Measurements from ENCODE around the gene IL22RA1.
A peak's percentile ranks its signal among the peaks of the same experiment; 100 is the strongest.

Gene IL22RA1

DNA sequence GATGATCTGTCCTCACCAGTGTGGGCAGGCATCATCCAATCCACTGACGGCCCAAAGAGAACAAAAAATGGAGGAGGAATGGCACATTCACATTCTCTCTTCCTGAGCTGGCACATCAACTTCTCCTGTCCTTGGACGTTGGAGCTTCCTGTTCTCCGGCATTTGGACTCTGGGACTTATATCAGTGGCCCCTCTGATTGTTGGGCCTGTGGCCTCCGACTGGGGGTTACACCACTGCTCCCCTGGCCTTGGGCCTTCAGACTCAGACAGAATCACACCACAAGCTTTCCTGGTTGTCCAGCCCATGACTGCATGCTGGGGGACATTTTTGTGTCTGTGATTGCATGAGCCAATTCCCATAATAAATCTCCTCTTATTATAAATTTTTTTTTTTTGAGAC lies 24.1 kb upstream of the IL22RA1 start:
- no peak for DNase-seq

DNA sequence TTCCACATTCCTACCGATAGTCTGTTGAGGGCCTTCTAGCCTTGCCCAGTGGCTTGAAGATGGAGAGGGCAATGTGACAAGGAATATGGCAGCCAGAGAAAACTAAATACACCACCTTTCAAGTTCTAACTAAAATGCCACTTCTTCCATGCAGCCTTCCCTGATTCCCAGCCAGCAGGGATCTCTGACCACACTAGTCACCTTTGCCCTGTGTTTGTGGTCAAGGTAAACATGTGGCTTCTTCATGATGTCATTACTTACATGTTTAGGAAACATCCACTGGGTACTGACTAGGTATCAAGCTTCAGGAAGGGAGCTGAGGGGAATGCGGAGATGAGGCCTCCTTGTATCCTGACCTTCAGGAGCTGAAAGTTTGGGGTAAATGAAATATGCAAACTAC lies 22.6 kb upstream of the IL22RA1 start:
- no peak for DNase-seq

DNA sequence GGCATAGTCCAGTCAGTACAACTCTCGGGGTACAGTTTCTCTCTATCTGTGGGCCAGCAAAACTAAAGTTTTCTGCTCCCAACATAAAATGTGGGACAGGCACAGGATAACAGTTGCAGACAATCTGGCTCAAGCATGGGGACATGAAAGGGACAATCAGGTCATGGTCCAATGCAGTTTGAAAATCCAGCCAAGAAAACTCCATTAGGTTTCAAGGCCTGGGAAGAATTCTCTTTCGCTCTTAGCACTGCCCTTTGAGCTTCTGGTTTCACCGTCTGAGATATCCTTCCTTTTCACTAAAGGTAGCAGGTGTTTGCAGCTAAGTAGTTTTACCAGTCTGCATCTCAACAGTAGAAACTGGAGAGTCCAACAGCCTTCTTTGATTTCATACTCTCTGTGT lies 21.1 kb upstream of the IL22RA1 start:
- no peak for DNase-seq

DNA sequence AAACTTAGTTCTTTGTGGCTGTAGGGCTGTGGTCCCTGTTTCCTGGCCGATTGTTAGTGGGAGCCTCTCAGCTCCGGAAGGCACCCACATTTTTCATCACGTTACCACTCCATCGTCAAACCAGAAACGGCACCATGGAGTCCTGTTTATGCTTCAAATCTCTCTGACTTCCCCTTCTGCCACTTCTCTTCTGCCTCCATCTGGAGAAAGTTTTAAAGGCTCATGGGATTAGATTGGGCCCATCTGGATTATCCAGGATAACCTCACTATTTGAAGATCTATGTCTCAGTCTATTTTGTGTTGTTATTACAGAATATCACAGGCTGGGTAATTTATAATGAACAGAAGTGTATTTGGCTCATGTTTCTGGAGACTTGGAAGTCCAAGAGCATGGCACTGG lies 19.3 kb upstream of the IL22RA1 start:
- peak in 1 of 2 donors; percentile 12 for DNase-seq

DNA sequence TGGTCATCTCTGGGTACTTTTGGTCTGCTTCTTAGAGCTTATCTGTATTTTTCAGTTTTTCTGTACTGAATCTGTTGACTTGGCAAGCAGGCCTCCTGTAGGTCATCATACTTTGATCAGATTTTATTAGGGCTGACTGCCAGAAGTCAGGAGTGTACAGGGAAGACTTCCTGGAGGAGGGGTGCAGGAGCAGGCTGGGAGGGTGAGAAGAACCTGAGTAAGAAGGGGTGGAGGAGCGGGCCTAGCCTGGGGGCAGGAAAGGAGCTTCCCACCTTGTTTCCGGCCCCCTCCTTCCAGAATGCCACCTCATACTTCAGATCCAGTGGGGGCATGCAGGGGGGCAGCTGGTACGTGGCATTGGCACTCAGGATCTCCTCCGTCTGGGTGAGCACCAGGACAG lies 18.3 kb upstream of the IL22RA1 start:
- no peak for DNase-seq

DNA sequence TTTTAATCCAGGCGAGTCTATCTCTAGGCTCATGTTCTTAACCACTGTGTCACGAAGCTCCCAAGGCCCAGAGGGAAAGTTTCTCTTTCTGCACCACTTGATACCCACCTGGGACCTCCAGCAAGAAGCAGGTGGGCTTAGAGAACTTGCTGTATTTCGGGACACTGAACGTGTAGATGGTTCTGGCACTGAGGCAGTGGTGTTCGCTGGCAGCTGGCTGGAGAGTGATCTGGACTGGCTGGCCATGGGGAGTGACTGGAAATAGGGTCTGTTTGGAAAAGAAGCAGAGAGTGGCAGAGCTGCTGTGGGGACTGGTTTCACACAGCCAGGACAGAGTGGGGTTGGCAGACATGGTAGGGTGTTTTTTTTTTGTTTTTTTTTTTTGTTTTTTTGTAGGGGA lies 16.4 kb upstream of the IL22RA1 start:
- DNase-seq, result no peak

DNA sequence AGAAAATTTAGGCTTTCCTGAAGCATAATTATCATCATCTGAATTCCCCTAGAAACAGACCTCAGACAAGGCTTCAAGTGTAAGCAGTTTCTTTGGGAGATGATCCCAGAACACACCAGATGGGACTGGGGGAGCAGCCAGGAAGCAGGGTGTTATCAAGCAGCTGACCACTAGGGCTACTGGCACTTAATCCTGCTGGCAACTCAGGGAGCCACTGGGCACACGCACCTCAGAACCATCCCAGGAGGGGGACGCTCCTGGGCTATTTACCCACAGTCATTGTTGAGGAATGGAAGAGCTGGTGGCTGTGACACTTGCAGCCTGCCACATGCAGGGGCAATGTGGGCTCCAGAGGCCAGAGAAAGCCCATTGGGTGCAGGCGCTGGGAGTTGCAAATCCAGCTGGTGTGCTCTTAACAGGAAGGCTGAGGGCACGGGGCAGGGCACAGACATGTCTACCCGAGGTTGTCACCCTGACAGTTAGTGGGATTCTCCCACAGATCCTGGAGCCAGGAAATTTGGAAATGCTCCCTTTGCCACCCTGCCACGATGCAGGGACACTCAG lies 15.1 kb upstream of the IL22RA1 start:
- DNase-seq, result no peak

DNA sequence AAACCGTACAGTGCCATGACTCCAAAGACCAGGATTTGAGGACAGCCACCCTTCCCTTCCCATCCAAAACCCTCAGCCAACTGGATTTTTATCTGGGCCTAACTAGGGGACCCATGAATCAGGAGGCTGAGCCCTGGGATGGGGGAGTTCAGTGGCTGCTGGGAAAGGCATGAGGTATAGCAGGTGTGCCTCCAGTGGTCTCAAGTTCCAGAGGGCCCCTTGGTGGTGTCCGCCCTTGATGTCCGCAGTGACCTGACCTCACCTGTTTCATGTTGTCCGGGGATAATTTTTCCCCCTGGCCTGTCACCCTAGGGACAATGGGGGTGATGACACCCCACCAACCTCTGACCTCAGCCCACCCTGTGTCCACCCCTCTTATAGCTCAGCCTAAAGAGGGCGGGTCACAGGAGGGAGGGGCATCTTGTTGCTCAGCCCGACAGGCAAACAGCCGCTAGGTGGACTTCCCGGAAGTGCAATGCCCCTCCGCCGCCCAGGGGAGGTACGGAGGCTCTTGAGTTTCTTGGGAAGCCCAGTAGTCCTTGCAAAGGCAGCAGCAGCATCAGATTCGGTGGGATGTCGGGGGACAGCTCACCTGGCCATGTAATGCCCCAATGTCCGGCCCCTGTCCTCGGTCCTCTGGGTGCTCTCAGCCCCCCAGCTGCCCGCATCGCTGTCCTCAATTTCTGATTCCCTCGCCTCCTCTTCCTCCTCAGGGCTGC lies 13.8 kb upstream of the IL22RA1 start:
- DNase-seq, result no peak

DNA sequence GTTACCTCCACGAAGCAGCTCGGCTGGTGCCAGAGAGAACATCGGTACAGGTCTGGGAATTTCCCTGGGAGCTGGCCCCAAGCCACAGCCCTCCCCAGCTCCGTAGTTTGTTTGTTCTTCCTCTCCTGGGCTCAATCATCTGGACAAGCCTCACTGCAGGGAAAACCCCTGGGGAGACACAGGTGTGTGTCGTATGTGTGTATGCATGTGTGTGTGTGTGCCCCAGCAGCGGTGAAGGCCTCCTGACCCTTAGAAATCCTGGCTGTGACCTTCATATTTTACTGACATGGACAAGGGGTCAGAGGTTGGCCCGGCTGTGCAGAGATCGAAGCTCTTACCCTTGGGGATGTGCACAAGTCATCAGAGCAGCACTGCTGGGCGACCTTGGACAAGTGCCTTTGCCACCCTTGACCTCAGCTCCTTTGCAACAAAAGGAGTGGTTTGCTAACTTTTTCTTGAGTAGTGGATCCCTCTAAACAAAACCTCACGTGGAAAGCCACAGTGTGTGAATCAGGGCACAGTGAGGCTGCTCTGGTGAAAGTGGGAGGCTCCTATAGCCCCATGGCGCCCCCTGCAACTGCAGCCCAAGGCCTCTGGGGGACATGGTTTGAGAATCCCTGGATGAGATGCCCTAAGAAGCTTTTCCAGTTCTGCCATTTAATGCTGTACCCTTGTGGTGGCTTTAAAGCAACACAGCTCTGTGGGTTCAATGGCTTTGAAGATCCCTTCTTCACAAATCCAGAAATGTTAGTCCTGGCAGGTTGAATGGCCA lies 12.3 kb upstream of the IL22RA1 start:
- DNase-seq, result no peak

DNA sequence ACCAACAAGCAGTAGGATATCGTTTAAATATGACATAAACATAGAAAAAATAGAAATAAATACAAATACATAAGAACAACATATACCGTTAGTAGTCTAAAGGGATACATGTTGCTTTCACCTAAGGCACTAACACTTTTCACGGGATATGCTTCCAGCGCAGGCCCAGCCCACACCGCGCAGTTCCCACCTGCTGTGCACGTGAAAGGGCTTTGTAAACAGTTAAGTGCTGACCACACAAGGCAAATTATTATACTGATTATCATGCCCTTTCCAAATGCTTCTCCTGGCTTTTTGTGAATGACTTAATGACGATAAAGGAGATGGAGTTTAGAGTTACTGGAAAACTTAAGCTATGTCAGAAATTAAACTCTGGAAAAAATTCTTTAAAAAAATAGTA lies 11.3 kb upstream of the IL22RA1 start:
- DNase-seq, result no peak

DNA sequence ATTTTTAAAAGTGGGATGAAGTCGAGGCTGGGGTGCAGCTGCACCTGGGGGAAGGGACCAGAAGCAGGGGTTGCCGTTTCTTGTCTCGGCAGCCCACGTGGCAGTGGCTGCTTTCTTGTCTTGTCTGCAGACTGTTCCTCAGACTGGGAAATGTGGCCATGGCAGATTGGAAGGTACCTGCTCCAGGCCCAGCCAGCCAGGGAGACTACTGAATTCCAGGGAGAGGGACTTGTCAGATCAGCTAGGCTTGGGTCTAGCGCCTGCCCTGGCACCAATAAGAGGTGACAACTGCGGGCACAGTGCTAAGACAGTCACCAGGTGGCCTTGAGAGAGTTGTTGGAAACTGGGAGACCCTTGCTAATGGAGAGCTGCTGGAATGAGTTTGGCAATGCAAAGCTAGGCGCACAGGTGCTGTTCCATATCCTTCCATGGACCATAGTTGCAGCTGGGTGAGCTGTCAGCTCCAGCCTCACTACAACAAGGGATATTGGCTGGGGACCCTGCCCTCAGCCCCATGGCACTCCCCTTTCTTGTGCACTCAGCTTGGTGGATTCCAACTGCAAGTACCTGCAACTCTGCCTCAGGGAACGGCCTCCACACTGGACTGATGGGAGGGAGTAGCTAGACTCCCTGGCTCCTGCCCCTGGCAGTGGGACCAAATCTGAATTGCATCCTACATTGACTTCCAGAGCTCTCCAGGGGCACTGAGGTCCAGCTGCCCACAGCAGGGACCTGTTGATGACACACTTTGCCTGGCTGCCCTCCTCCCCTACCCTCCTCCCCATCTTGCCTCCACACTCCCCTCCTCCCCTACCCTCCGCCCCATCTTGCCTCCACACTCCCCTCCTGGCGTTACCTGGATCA lies 9.9 kb upstream of the IL22RA1 start:
- DNase-seq, result no peak

DNA sequence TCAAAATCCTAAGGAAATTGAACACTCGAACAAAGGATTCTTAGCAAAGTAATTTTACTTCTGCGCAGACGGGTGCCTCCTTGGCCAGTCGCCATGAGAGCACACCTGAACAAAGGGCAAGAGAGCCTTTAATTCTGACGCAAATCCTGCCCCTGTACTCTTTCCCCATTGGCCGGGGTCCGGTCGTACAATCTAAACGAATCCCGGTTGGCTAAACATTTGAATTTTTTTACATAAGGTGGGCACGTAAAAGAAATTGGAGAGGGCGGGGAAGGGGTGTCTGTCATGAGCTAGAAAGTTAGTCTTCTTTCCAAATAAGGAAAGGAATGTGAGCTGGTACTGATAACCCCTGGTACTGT lies 8.2 kb upstream of the IL22RA1 start:
- DNase-seq, result no peak

DNA sequence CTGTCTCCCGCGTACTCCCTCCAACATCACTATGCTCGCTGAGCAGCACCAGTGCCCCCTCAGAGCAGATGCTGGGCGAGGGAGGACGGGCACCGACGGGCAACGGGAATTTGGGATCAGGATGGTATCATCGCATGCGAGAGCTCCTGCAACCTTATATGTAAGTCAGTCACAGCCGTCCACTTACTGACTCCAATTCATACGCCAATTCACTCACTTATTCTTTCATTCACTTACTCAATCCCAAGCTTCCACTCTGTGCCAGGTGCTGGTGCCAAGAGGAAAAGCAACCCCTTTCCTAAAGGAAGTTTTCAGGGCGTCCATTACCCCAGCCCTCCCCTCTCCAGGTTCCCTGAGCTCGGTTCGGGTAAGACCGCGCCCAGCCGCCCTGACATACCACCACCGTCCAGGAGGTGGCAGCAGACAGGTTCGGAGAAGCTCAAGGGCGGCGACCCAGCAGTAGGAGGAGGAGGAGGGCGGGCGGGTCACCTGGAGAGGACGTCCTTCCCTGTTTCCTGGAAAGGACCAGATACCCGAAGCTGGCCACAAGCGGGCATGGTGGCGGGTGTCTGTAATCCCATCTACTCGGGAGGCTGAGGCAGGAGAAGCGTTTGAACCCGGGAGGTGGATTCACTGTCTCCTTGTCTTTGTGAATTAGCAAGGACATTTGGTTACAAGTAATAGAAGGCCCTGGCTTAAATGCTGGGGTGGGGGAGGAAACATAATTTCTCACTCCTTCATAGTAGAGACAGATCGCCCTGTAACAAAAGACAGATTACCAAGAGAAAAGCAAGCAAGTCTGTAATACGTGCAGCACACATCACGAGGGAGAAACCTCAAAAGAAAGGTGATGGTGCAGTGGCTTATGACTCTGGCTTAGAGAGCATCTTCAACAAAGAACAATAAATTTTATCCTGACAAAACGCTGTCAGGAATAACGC lies 7.6 kb upstream of the IL22RA1 start:
- peak; percentile 79 to 84 for DNase-seq

DNA sequence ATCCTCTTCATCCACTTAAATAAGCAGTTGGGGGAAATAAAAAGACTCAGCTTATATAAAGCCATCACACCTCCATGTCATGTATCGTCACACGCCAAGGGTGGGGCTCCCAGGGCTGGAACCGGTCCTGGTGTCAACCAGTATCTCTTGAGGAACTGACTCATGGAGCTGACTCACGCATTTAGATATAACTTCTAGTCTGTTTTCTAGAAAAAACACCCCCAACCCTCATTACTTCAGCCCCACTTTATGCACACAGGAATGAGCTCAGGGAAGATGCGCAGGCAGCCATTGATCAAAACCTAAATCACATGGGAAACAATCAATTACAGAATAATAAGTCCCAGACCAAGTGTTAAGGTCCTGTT lies 6.9 kb upstream of the IL22RA1 start:
- peak; percentile 54 to 81 for DNase-seq

DNA sequence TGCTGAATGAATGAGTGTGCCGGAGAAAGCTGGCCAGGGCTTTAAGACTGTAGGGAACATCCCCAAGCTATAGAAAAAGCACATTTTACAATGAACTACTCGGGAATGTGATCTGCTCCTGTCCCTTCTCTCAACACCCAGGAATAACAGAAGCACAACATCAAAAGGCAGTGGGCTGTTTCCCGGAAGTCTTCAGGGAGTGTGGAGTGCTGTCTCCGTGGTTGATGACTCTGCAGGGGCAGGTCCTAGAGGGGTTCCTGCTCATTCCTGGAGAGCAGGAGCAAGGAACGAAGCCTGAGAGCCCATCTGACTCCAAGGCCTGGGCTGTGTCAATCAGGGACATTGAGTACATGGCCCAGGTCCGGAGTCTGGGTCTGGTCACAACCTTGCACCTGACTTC lies 4.9 kb upstream of the IL22RA1 start:
- DNase-seq, result no peak

DNA sequence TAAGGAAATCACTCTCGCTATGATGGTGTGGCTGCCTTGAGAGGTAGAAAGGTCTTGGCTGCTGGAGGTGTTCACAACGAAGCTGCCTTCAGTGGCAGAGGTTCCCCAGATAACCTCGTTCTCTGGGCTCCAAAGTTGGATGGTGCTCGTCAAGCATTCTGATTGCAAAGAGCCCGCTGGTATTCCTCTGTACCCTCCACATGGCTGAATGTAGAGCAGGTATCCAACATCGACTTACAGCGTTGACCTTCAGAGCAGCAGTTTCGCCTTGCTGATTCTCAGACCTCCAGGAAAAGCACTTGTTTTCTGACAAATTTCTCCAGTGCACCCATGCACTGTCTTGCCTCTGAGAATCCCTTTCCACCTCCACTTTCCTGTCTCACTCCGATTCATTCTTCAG lies 4.3 kb upstream of the IL22RA1 start:
- no peak for DNase-seq

DNA sequence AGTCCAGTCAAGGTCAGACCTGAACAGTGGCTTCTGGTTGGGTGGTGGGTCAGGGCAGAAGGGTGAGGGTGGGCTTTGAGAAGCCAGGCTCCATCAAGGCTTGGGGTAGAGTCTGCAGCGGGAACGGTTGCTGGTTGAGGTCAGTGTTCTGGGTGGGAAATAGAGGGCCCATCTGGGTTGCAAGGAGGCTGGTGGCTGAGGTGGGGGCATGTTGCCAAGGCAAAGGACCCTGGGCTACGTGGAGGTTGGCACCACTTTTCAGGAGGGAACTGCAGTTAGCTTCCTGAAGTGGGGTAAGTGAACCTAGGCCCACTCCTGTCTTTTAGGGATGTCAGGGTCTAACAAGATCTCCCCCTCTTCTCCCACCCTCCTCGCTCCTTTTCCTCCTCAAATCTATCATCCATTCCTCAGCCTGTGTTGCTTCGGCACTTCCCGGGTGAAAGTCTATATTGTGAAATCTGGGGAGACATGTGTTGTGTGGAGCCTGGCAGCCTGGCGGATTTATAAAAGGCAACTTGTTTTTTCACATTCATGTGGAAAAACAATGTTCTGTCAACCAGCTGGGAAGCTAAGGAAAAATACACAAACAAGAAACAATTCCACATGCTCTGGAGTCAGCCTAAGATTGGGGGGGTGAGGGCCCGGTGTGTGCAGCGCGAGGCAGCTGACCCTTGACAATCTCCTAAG lies 1.5 kb downstream of the IL22RA1 start:
- no peak for DNase-seq

DNA sequence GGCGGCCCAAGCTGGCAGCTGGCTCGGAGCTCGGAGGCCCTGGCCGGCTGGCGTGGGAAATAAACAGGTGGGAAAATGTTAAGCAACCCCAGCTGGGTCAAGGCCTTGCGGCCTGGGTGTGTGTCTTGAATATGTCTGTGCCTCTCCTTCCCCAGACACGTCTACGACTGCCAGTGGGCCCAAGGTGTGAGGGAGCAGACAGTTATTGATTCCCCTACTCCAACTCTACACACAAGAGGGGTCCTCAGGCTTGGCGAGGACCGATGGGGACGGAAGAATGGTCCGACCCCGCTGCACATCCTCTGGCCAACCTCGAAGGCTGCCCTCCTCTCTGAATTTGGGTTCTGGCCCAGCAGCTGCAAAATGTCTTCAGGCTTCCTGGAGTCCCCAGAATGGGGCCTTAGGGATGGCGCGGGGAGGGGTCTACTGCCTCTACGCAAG lies 2.2 kb downstream of the IL22RA1 start:
- DNase-seq, result no peak

DNA sequence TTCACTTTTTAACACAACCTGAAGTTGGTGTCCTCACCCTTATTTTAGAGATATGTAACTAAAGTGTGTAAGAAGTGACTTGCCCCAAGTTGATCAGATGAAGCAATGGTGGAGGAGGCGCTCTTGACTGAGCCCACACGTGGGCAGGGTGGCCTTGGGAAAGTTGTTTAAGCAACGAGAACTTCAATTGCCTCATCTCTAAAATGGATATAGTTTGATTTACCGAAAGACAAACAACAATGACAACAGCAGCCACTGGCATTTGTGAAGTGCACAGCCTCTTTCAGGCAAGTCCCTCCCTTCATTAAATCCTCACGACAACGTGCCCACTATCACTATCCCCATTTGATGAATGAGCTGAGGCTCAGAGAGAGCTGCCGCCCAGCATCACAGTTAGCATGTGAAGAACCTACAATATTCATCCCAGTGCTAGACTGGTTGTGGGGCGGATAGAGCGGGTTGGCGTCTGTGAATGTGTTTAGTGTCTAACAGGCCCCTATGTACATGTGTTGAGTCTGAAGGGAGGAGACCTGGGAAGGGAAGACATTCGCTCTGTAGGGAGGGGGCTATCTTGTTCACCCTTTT lies 3.0 kb downstream of the IL22RA1 start:
- DNase-seq, result peak; percentile 48 to 84

DNA sequence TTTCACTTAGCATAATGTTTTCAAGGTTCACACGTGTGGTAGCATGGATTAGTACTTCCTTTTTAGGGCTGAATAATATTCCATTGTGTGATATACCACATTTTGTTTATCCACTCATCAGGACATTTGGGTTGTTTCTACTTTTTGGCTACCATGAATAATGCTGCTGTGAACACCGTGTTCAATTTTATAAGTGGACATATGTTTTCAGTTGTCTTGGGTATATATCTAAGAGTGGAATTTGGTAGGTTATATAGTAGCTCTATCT lies 3.8 kb downstream of the IL22RA1 start:
- DNase-seq, result no peak

Data from inflammatory macrophage (primary cell).